Cardiac fibroblast (primary cell): ENCODE data around the gene SLC12A8.
A peak's percentile ranks its signal among the peaks of the same experiment; 100 is the strongest.

Experiments
- DNase-seq, 2 donors: peaks; one replicate each; pipeline versions ENCODE4 v3.0.0 to v3.0.0-alpha.2; 2010; ENCODE audit warnings: low read depth in 2 of 2
- H3K4me3 ChIP-seq, 2 donors: replicated peaks in 1 of 2; 1 replicate in 1 of 2; 2 replicates in 1 of 2; pipeline ENCODE4 v1.5.1; 2011; ENCODE audit warnings: low read depth in 2 of 2, low read length in 2 of 2, mild to moderate bottlenecking in 2 of 2, moderate library complexity in 1 of 2
- CTCF ChIP-seq: IDR thresholded peaks from one replicate; pipeline ENCODE4 v1.5.1; 2011; ENCODE audit warnings: low read depth, mild to moderate bottlenecking, low read length, inconsistent platforms

Gene SLC12A8

GRCh38 chr3:125055331-125055912 is 157.1 kb downstream of the SLC12A8 start:
- peak overlapping the region; percentile 61 to 80 for H3K4me3 ChIP-seq
- peak in 1 of 2 donors; percentile 22 for DNase-seq
- no peak for TF ChIP-seq CTCF

DNA sequence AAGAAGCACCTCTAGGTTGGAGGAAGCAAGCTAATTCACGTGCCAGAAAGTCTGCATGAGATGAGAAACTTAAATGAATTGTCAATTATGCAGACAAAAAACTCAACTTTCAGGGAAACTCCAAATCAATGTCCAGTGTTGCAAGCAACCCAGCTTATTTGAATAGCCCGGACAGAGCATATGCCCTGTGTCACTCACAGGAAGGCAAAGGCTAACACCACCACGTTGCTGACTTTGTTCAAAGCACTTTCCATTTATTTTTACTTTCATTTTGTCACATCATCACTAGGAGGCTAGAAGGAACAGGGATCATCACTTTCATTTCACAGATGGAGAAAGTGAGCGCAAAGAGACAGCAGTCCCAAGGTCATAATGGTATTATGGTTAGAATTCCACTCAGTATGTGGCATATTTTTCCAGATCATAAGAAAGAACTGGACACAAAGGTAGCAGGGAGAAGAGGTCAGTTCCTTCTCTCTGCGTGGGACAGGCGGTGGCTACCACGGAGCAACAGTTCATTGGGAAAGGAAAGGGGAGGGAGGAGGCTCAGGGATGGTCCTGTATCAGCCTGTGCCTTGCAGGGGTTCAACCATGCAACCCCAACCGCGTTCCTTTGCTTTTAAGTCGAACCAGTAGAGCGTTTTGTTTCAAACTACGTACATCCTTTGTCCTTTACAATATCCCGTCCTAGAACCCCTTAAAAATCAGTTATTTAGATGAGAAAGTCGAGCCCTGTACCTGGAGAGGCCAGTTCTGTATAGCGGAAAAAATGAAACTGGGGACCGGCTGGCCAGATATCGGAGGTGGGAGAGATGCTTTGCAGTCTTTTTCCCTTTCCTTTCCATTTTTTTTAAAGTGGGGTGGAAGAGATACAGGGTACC is 157.9 kb downstream of the SLC12A8 start:
- peak; percentile 67 to 76 for DNase-seq

DNA sequence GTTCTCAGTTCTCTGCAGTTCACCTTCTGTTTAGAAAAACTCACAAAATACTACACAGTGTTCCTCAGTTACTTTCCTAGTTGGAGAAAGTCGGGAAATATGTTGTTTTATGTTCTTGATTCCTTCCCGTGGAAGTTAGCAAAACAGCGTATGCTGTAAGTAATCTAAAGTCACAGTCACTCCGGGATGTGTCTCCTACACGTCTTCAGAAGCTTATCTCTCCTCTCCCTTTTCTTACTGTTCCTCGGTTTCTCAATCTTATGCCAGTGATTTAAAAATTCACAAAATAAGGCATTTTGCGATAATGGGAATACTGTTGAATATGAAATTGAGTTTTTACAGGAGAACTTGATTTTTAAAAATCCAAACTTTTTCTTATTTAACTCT is 158.5 kb downstream of the SLC12A8 start:
- no peak for TF ChIP-seq CTCF

More for the DNA sequence above, 157.9 kb downstream of the SLC12A8 start:
- TF ChIP-seq CTCF, result no peak
- peak overlapping the region; percentile 61 to 80 for H3K4me3 ChIP-seq

GRCh38 chr3:125053304-125053699 is 159.2 kb downstream of the SLC12A8 start:
- peak overlapping the region; percentile 61 to 80 for H3K4me3 ChIP-seq
- no peak for TF ChIP-seq CTCF
- no peak for DNase-seq

More for the DNA sequence above, 158.5 kb downstream of the SLC12A8 start:
- peak overlapping the region; percentile 61 to 80 for H3K4me3 ChIP-seq
- DNase-seq, result peak in 1 of 2 donors; percentile 26

GRCh38 chr3:125052624-125053303 is 159.8 kb downstream of the SLC12A8 start:
- peak overlapping the region; percentile 61 to 80 for H3K4me3 ChIP-seq
- peak; percentile 79 to 99 for DNase-seq
- no peak for TF ChIP-seq CTCF

- peak overlapping the region; percentile 61 to 80 for H3K4me3 ChIP-seq
- peak; percentile 82 to 97 for DNase-seq
- TF ChIP-seq CTCF, result no peak
Measured at GRCh38 chr3:125051715-125052581, 160.6 kb downstream of the SLC12A8 start.
